Measurements from ENCODE around the gene LRRC51. TPM values are rescaled to one million over a fixed set of nuclear protein-coding genes. Genes with fewer than 3 reads are reported as not detected.

LRRC51 gene
- total and polyA plus RNA-seq, 2 of the 8 experiments (the other 6 are each of a cell fraction or from before 2014, with no cell fraction given) = 7.7 to 7.9 TPM

- DNase-seq (ENCODE audit: low read depth in 1 of 2, low spot score in 2 of 2) (no peak), FAIRE-seq (no peak)
- H3K9me3 ChIP-seq (ENCODE audit: insufficient read depth in 2 of 2, low read depth in 1 of 2, low read length in 1 of 2) = peaks cover 16 to 19% of the 10 kb centered on the region in 2 experiments
- no peaks in the 10 kb centered on the region for H4K20me1 ChIP-seq (replicated peaks in 1 of 2; ENCODE audit: control insufficient read depth in 1 of 2, insufficient read depth in 2 of 2, low read length in 2 of 2)
- no peak overlapping the region for H3K27ac ChIP-seq (ENCODE audit: low read depth, low read length)
- no peak overlapping the region for H2AK5ac ChIP-seq (ENCODE audit: low read depth, low read length)
- no peaks in the 10 kb centered on the region for H3K36me3 ChIP-seq (ENCODE audit: control insufficient read depth in 2 of 4, insufficient read depth in 4 of 4, low read length in 3 of 4)
- no peak overlapping the region for H3K14ac ChIP-seq (ENCODE audit: insufficient read length)
- H3K79me1 ChIP-seq (ENCODE audit: low read depth, low read length) = no peaks in the 10 kb centered on the region
- H4K8ac ChIP-seq (ENCODE audit: extremely low read depth, insufficient read depth, low read length) = no peak overlapping the region
- WGBS, 2 experiments (ENCODE audit: extremely low coverage in 1 of 2, insufficient coverage in 1 of 2, insufficient read length in 1 of 2, insufficient replicate concordance in 2 of 2, low coverage in 1 of 2, low lambda C conversion rate in 2 of 2, missing lambda C conversion rate in 1 of 2) = 70% methylated on average over 1 of the region's 1 CpG; no CpG with 5 or more reads in 1 of the 2 experiments
- no peaks in the 10 kb centered on the region; a peak in 1 of 7 replicates for H3K27me3 ChIP-seq (replicated peaks in 1 of 4; ENCODE audit: control insufficient read depth in 3 of 4, extremely low read depth in 1 of 4, insufficient read depth in 3 of 4, low read length in 3 of 4)
- no peak overlapping the region for H2BK12ac ChIP-seq (ENCODE audit: low read depth, low read length)
- H2BK20ac ChIP-seq (ENCODE audit: low read length) = no peak overlapping the region
- H3K9ac ChIP-seq (replicated peaks in 1 of 4; ENCODE audit: extremely low read depth in 1 of 4, low read depth in 3 of 4, low read length in 3 of 4) = no peak overlapping the region
- no peaks in the 10 kb centered on the region for H3K4me1 ChIP-seq (replicated peaks in 1 of 4; ENCODE audit: control insufficient read depth in 3 of 4, insufficient read depth in 4 of 4, low read length in 3 of 4)
- TF ChIP-seq HDAC6 (IDR thresholded peaks at IDR 0.05; ENCODE audit: low read depth, low read length) = no peak
- TF ChIP-seq SIX5 (IDR thresholded peaks at IDR 0.05; ENCODE audit: low read depth, low read length) = no peak
- TF ChIP-seq GABPA (IDR thresholded peaks at IDR 0.05; ENCODE audit: borderline replicate concordance, insufficient read depth, low read length) = no peak
- no peak for TF ChIP-seq FOSL1 (IDR thresholded peaks at IDR 0.05; ENCODE audit: insufficient read depth, low read depth, low read length)
- no peak for TF ChIP-seq ASH2L (IDR thresholded peaks at IDR 0.05; ENCODE audit: low read length)
- no peak for TF ChIP-seq BACH1 (IDR thresholded peaks at IDR 0.05; ENCODE audit: low read length)
- no peak for TF ChIP-seq TBP (IDR thresholded peaks at IDR 0.05; ENCODE audit: low read depth, low read length)
- no peak for TF ChIP-seq BRCA1 (IDR thresholded peaks at IDR 0.05; ENCODE audit: low read depth, low read length)
- TF ChIP-seq SIN3A (conservative IDR thresholded peaks at IDR 0.05 in 1 of 2, IDR thresholded peaks at IDR 0.05 in 1 of 2; ENCODE audit: low read depth in 1 of 2, low read length in 2 of 2) = no peak
- no peak for TF ChIP-seq TAF1 (IDR thresholded peaks at IDR 0.05; ENCODE audit: low read depth, low read length)
- TF ChIP-seq MAFK (IDR thresholded peaks at IDR 0.05; ENCODE audit: low read depth, low read length) = no peak
- no peak for TF ChIP-seq GTF2F1 (IDR thresholded peaks at IDR 0.05; ENCODE audit: borderline replicate concordance, low read depth, low read length)
- TF ChIP-seq SP4 (IDR thresholded peaks at IDR 0.05; ENCODE audit: low read length) = no peak
- ChIA-PET CTCF (ENCODE audit: partially characterized antibody) (interaction anchor here (0.9 to 4.8 kb wide), 8 partner anchors 12 to 305 kb away, joined by 3 to 22 read pairs (median 4); no protein-coding TSS in a partner anchor), POLR2A (ENCODE audit: partially characterized antibody) (interaction anchor here (1.0 to 2.1 kb wide), 3 partner anchors 12 to 26 kb away, joined by 3 to 10 read pairs (median 4); partner anchors contain the start of gene ANAPC15)
- no peak overlapping the region for H2BK15ac ChIP-seq (ENCODE audit: low read length)
- H3K23ac ChIP-seq (ENCODE audit: insufficient read length) = no peak overlapping the region
- H2BK120ac ChIP-seq (replicated peaks; ENCODE audit: low read depth, low read length) = no peak overlapping the region
- no peak overlapping the region for H3K56ac ChIP-seq (replicated peaks; ENCODE audit: insufficient read length, low read depth, low read length)
- H3K4me2 ChIP-seq (ENCODE audit: insufficient read depth in 1 of 2, low read depth in 2 of 2, low read length in 2 of 2) = no peak overlapping the region
- no peak overlapping the region for H2AFZ ChIP-seq (ENCODE audit: low read length)
- H3K18ac ChIP-seq (ENCODE audit: extremely low read depth, low read length) = no peak overlapping the region
- no peak overlapping the region for H4K91ac ChIP-seq (replicated peaks; ENCODE audit: insufficient read length, low read length)
- no peak overlapping the region for H4K5ac ChIP-seq (ENCODE audit: insufficient read length, low read depth, low read length)
- no peak overlapping the region for H3K4ac ChIP-seq (replicated peaks; ENCODE audit: insufficient read length, low read depth, low read length)
- no peaks in the 10 kb centered on the region for H3K79me2 ChIP-seq (ENCODE audit: control insufficient read depth in 1 of 2, insufficient read depth in 2 of 2, low read length in 2 of 2)
- H3K23me2 ChIP-seq (ENCODE audit: low read depth, low read length) = no peaks in the 10 kb centered on the region; the same call in 1 of the 2 replicates
- no peak overlapping the region for H2BK5ac ChIP-seq (ENCODE audit: low read depth, low read length)
- no peak overlapping the region for H3K4me3 ChIP-seq (ENCODE audit: extremely low read depth in 1 of 4, insufficient read depth in 2 of 4, low read depth in 3 of 4, low read length in 4 of 4)
Measured at GRCh38 chr11:72125956-72126355, 45.3 kb downstream of the LRRC51 start.
